KMS-11 (cell line): ENCODE results near the gene CHST11.

Source experiments
- H2AFZ ChIP-seq: fragments of 200-600 bp; sonication (generic); 2 replicates; pipeline ENCODE4 v1.6.1; 2016; ENCODE audit warnings: antibody characterized with exemption, mixed run types, low read depth
- H3K27ac ChIP-seq: fragments of 200-600 bp; sonication (generic); 2 replicates; pipeline ENCODE4 v1.6.1; 2016; ENCODE audit warnings: mild to moderate bottlenecking, mixed run types
- H3K27me3 ChIP-seq: fragments of 200-600 bp; sonication (generic); 2 replicates; pipeline ENCODE4 v1.6.1; 2017; ENCODE audit warnings: mild to moderate bottlenecking, low read depth, mixed run types, moderate library complexity; ENCODE audit not compliant: insufficient read depth
- H3K36me3 ChIP-seq: fragments of 200-600 bp; sonication (generic); 2 replicates; pipeline ENCODE4 v1.6.1; 2017; ENCODE audit warnings: mild to moderate bottlenecking, mixed run types; ENCODE audit not compliant: insufficient read depth
- H3K4me1 ChIP-seq: fragments of 200-600 bp; sonication (generic); 2 replicates; pipeline ENCODE4 v1.6.1; 2016; ENCODE audit warnings: mild to moderate bottlenecking, low read depth, mixed run types; ENCODE audit not compliant: poor library complexity, severe bottlenecking
- H3K4me2 ChIP-seq: fragments of 200-600 bp; sonication (generic); 2 replicates; pipeline ENCODE4 v1.7.0; 2016; ENCODE audit warnings: mild to moderate bottlenecking, mixed run types
- H3K4me3 ChIP-seq: fragments of 200-600 bp; sonication (generic); IDR thresholded peaks from 2 replicates; pipeline ENCODE4 v1.6.1; 2017; ENCODE audit warnings: low read depth, low read length, mixed read lengths; ENCODE audit not compliant: insufficient read depth
- H3K79me2 ChIP-seq: fragments of 200-600 bp; sonication (generic); 2 replicates; pipeline ENCODE4 v1.6.1; 2016; ENCODE audit warnings: low read depth, mixed run types; ENCODE audit not compliant: insufficient read depth
- H3K9ac ChIP-seq: fragments of 200-600 bp; sonication (generic); 2 replicates; pipeline ENCODE4 v1.6.1; 2016; ENCODE audit warnings: mild to moderate bottlenecking, mixed run types
- H4K20me1 ChIP-seq: fragments of 200-600 bp; sonication (generic); 2 replicates; pipeline ENCODE4 v1.6.1; 2016; ENCODE audit warnings: mild to moderate bottlenecking, mixed run types; ENCODE audit not compliant: insufficient read depth
- TF ChIP-seq, protein P1 (sequence below): fragments of 200-600 bp; sonication (generic); conservative IDR thresholded peaks from 2 replicates; pipeline ENCODE4 v1.6.1; 2017; ENCODE audit warnings: low read depth, mild to moderate bottlenecking, antibody characterized with exemption, low read length, moderate library complexity, mixed read lengths

Gene CHST11

DNA sequence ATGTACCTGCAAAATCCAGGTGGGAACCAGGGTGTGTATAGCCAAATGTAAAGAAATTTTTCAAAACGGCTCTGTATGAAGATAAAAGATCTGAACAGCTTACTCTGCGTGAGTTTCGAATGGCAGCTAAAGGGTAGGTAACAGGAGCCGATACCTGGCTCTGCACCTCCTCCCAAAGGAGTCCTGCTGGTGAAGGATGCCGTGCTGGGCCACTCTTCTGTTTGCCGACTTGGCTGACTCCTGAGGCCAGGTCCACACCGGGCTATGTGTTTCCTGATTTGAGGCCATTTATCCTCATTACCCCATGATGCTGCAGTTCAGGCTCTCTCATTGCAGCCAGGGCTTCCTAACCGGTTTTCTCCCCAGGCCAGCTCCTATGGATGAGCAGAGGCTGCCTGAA, 256.7 kb downstream of the CHST11 start:
- no peaks in the 10 kb centered on the region for H3K79me2 ChIP-seq
- no peaks in the 10 kb centered on the region for H3K36me3 ChIP-seq
- H3K9ac ChIP-seq: no peak overlapping the region
- no peaks in the 10 kb centered on the region for H3K27me3 ChIP-seq
- H3K27ac ChIP-seq: no peak overlapping the region
- no peak overlapping the region for H2AFZ ChIP-seq
- H3K4me2 ChIP-seq: no peak overlapping the region
- no peak overlapping the region for H3K4me3 ChIP-seq
- TF ChIP-seq, protein P1, sequence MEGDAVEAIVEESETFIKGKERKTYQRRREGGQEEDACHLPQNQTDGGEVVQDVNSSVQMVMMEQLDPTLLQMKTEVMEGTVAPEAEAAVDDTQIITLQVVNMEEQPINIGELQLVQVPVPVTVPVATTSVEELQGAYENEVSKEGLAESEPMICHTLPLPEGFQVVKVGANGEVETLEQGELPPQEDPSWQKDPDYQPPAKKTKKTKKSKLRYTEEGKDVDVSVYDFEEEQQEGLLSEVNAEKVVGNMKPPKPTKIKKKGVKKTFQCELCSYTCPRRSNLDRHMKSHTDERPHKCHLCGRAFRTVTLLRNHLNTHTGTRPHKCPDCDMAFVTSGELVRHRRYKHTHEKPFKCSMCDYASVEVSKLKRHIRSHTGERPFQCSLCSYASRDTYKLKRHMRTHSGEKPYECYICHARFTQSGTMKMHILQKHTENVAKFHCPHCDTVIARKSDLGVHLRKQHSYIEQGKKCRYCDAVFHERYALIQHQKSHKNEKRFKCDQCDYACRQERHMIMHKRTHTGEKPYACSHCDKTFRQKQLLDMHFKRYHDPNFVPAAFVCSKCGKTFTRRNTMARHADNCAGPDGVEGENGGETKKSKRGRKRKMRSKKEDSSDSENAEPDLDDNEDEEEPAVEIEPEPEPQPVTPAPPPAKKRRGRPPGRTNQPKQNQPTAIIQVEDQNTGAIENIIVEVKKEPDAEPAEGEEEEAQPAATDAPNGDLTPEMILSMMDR: no peak
- H3K4me1 ChIP-seq: no peaks in the 10 kb centered on the region
- no peaks in the 10 kb centered on the region for H4K20me1 ChIP-seq

DNA sequence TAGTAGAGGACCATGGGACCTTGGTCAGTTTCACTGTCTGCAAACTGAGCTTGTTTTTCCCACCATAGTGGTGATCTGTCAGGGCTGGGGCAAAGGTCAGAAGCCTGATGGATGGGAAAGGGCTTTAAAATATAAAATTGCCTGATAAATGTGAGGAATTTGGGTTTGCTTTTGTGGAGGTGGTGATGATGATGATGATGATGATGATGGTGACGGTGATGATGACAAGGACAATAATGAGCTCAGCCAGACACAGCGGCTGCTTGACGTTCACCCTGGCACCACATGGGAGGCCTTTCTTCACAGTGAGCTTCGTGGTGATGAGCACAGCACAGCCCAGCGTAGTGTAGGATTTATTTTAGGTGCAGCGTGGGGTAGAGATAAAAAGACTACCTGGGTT, 257.6 kb downstream of the CHST11 start:
- Histone ChIP-seq H3K9ac (no peak overlapping the region), H3K36me3 (no peaks in the 10 kb centered on the region), H3K27ac (no peak overlapping the region), H2AFZ (no peak overlapping the region), H3K4me1 (no peaks in the 10 kb centered on the region), H3K27me3 (no peaks in the 10 kb centered on the region), H4K20me1 (no peaks in the 10 kb centered on the region), H3K4me2 (no peak overlapping the region), H3K79me2 (no peaks in the 10 kb centered on the region), H3K4me3 (no peak overlapping the region)
- TF ChIP-seq, protein P1: no peak

DNA sequence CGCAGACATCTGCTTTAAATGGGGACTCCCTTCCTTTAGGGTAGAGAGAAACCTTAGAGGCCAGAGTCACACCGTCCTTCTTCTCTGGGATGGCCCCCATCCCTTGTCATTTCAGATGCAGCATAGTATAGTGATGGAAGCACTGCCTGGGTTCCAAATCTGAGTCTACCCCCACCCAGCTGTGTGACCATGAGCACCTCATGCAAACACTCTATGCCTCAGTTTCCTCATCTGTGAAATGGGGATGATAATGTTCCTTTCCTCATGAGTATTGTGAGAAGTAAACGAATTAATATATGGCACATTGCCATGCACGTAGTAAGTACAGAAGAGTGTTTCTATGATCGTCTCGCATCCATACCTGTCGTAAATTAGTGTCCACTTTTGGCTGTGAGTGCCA, 259.4 kb downstream of the CHST11 start:
- no peak overlapping the region for H3K4me2 ChIP-seq
- H3K27ac ChIP-seq: no peak overlapping the region
- no peaks in the 10 kb centered on the region for H3K36me3 ChIP-seq
- H3K9ac ChIP-seq: no peak overlapping the region
- H3K27me3 ChIP-seq: no peaks in the 10 kb centered on the region
- TF ChIP-seq, protein P1: no peak
- H4K20me1 ChIP-seq: no peaks in the 10 kb centered on the region
- H3K79me2 ChIP-seq: no peaks in the 10 kb centered on the region
- no peak overlapping the region for H3K4me3 ChIP-seq
- H2AFZ ChIP-seq: no peak overlapping the region
- H3K4me1 ChIP-seq: no peaks in the 10 kb centered on the region

DNA sequence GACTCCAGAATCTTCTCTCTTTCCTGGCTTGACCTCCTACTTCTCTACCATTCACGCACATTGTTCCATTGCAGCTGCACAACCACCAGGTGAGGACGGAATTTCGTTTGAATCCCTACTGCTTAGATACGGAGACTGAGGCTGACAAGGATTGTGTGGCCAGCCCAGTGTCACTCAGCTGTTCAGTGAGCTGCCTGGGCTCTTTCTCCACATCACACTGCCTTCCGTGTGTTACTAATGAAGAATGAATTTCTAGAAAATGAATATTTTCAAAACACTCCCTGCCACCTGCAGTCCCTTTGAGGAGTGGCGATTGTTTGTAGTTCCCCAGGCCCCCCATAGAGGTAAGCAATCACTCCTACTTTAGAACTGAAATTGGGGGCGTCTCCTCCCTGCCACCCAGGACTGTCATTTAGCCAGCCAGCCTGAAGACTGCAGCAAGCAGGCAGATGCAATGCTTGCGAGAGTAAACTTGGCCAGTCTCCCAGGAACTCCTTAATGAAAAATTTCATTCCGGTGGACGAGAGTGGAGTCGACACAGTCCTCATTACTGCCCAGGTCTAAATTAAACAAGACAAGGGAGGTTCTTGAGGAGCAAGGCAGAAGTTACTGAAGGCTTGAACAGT, 261.7 kb downstream of the CHST11 start:
- no peaks in the 10 kb centered on the region for H3K79me2 ChIP-seq
- no peak overlapping the region for H3K4me3 ChIP-seq
- no peaks in the 10 kb centered on the region for H4K20me1 ChIP-seq
- H2AFZ ChIP-seq: no peak overlapping the region
- no peak overlapping the region for H3K27ac ChIP-seq
- H3K36me3 ChIP-seq: no peaks in the 10 kb centered on the region
- no peak overlapping the region for H3K9ac ChIP-seq
- TF ChIP-seq, protein P1: no peak
- H3K27me3 ChIP-seq: no peaks in the 10 kb centered on the region
- H3K4me2 ChIP-seq: no peak overlapping the region
- H3K4me1 ChIP-seq: no peaks in the 10 kb centered on the region
